Measurements from ENCODE around the gene RAPGEF3. TPM values are rescaled to one million over a fixed set of nuclear protein-coding genes. Genes with fewer than 3 reads are reported as not detected.

Gene RAPGEF3
- total and polyA plus RNA-seq, 4 donors: 8.3 to 40.4 (median 18.9) TPM

DNA sequence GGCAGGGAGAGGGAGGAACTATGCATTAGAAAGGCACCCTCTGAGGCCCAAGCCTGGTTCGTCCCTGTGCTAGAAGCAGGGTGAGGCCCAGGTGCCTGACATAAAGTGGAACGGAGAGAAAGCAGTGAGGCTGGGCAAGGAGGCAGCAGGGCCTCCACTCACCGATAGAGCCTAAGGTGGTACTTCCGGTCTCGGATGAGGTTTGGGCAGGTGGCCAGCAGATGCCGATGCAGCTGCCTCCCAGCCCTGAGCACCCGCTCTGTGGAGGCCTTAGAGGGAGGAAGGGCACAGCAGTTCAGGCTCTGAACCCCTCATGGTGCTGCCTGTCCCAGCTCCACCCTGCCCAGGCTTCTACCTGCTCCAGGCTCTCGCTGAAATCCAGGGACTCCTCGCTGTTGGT, 7.1 kb downstream of the RAPGEF3 start:
- H3K27ac ChIP-seq (ENCODE audit: low read depth in 1 of 2, low read length in 1 of 2): no peak overlapping the region
- H3K4me1 ChIP-seq (ENCODE audit: control insufficient read depth in 5 of 5, insufficient read depth in 5 of 5, low read length in 5 of 5): peaks cover 7 to 23% (median 13%) of the 10 kb centered on the region in 5 donors
- DNase-seq: no peak
- TF ChIP-seq, protein P1, sequence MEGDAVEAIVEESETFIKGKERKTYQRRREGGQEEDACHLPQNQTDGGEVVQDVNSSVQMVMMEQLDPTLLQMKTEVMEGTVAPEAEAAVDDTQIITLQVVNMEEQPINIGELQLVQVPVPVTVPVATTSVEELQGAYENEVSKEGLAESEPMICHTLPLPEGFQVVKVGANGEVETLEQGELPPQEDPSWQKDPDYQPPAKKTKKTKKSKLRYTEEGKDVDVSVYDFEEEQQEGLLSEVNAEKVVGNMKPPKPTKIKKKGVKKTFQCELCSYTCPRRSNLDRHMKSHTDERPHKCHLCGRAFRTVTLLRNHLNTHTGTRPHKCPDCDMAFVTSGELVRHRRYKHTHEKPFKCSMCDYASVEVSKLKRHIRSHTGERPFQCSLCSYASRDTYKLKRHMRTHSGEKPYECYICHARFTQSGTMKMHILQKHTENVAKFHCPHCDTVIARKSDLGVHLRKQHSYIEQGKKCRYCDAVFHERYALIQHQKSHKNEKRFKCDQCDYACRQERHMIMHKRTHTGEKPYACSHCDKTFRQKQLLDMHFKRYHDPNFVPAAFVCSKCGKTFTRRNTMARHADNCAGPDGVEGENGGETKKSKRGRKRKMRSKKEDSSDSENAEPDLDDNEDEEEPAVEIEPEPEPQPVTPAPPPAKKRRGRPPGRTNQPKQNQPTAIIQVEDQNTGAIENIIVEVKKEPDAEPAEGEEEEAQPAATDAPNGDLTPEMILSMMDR (IDR thresholded peaks at IDR 0.05; ENCODE audit: control extremely low read depth, extremely low read depth): no peak
- H3K9ac ChIP-seq (ENCODE audit: insufficient read depth in 1 of 2, low read length in 2 of 2): no peak overlapping the region
- ATAC-seq (ENCODE audit: insufficient read depth, low FRiP score): no peak
- no peak overlapping the region for H3K4me3 ChIP-seq
- 82 to 87% methylated on average over 9 of the region's 9 CpGs for WGBS, 2 donors
- peaks cover 0 to 24% (median 0%) of the 10 kb centered on the region in 4 donors for H3K36me3 ChIP-seq (ENCODE audit: control insufficient read depth in 4 of 4, insufficient read depth in 4 of 4, low read length in 4 of 4)
- H3K9me3 ChIP-seq (ENCODE audit: control insufficient read depth in 4 of 4, insufficient read depth in 3 of 4, low read length in 3 of 4): no peaks in the 10 kb centered on the region
- H3K27me3 ChIP-seq (ENCODE audit: control insufficient read depth in 3 of 3, insufficient read depth in 3 of 3, low read length in 2 of 3): no peaks in the 10 kb centered on the region

DNA sequence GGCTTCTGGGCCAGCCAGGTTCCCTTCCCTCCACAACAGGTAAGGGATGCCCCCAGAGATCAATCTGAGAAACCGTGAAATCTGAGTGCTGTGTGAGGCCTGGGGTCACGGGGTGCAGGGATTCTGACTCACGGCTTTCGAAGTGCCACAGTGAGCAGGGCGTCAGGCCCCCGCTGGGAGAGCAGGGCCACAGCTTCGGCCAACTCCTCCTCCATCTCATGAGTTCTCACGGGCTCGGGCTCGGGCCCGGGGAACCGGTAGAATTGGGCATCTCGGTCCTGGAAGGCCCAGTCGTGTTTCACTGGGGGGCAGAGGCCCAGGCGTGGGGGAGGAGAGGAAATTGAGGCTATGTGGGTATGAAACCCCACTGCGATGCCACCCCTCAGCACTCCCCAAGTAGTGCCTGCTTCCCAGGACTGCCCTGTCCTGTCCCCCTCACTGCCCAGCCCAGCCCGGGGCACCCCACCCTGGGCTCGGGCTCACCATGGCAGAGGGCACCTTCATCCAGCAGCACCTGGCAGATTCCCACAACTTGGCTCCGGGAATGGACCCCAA, 7.7 kb downstream of the RAPGEF3 start:
- H3K9ac ChIP-seq (ENCODE audit: insufficient read depth in 1 of 2, low read length in 2 of 2): no peak overlapping the region
- DNase-seq (no peak), ATAC-seq (ENCODE audit: insufficient read depth, low FRiP score) (no peak)
- H3K4me3 ChIP-seq: no peak overlapping the region
- H3K27me3 ChIP-seq (ENCODE audit: control insufficient read depth in 3 of 3, insufficient read depth in 3 of 3, low read length in 2 of 3): no peaks in the 10 kb centered on the region
- TF ChIP-seq, protein P1 (IDR thresholded peaks at IDR 0.05; ENCODE audit: control extremely low read depth, extremely low read depth): no peak
- H3K36me3 ChIP-seq (ENCODE audit: control insufficient read depth in 4 of 4, insufficient read depth in 4 of 4, low read length in 4 of 4): peaks cover 0 to 24% (median 0%) of the 10 kb centered on the region in 4 donors
- peaks cover 7 to 22% (median 13%) of the 10 kb centered on the region in 5 donors for H3K4me1 ChIP-seq (ENCODE audit: control insufficient read depth in 5 of 5, insufficient read depth in 5 of 5, low read length in 5 of 5)
- no peak overlapping the region for H3K27ac ChIP-seq (ENCODE audit: low read depth in 1 of 2, low read length in 1 of 2)
- no peaks in the 10 kb centered on the region for H3K9me3 ChIP-seq (ENCODE audit: control insufficient read depth in 4 of 4, insufficient read depth in 3 of 4, low read length in 3 of 4)
- 91 to 93% methylated on average over 19 of the region's 19 CpGs for WGBS, 2 donors

DNA sequence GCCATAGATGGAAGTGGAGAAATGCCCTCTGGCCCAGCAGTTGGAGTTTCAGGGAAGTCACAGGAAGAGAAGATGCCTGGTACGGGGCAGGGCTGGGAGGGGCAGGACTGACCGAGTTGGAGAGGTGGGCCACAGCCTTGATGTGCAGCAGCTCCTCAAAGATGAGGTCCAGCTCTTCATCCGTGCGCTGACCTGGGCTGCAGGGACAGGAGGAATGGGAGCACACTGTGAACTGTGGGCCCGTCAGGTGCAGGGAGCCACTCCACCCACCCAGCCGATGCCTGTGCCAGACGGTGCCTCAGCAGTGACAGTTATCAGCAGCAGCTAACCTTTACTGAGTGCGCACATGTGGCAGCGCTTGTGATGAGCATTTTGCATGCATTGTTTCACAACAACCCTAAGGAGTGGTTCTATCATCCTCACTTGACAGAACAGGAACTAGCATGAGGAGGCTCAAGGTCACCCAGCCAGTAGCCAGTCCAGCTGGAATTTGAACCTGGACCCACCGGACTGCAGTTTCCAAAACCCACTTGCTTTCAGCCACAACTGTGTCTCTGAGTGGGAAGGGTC, 8.4 kb downstream of the RAPGEF3 start:
- H3K4me3 ChIP-seq: no peak overlapping the region
- no peak overlapping the region for H3K27ac ChIP-seq (ENCODE audit: low read depth in 1 of 2, low read length in 1 of 2)
- H3K27me3 ChIP-seq (ENCODE audit: control insufficient read depth in 3 of 3, insufficient read depth in 3 of 3, low read length in 2 of 3): no peaks in the 10 kb centered on the region
- DNase-seq (no peak), ATAC-seq (ENCODE audit: insufficient read depth, low FRiP score) (no peak)
- no peak overlapping the region for H3K9ac ChIP-seq (ENCODE audit: insufficient read depth in 1 of 2, low read length in 2 of 2)
- peaks cover 7 to 26% (median 11%) of the 10 kb centered on the region in 5 donors for H3K4me1 ChIP-seq (ENCODE audit: control insufficient read depth in 5 of 5, insufficient read depth in 5 of 5, low read length in 5 of 5)
- TF ChIP-seq, protein P1 (IDR thresholded peaks at IDR 0.05; ENCODE audit: control extremely low read depth, extremely low read depth): no peak
- WGBS, 2 donors: 83 to 84% methylated on average over 10 of the region's 10 CpGs
- H3K9me3 ChIP-seq (ENCODE audit: control insufficient read depth in 4 of 4, insufficient read depth in 3 of 4, low read length in 3 of 4): no peaks in the 10 kb centered on the region
- H3K36me3 ChIP-seq (ENCODE audit: control insufficient read depth in 4 of 4, insufficient read depth in 4 of 4, low read length in 4 of 4): peaks cover 0 to 24% (median 0%) of the 10 kb centered on the region in 4 donors

Data from lung (tissue), 12 donors.